GM12872 (cell line): Measurements from ENCODE around the gene CTNNA3.

ENCODE experiments used
- CTCF ChIP-seq: IDR thresholded peaks from 3 replicates; pipeline ENCODE4 v1.5.1; 2011; ENCODE audit warnings: low read depth, mild to moderate bottlenecking, low read length, moderate library complexity; ENCODE audit not compliant: insufficient read depth

Gene CTNNA3

GRCh38 chr10:66521506-66521905 is 1174.5 kb downstream of the CTNNA3 start:
- no peak for TF ChIP-seq CTCF

- TF ChIP-seq CTCF = no peak
These were observed 1176.4 kb downstream of the CTNNA3 start for GRCh38 chr10:66519616-66520015.

DNA sequence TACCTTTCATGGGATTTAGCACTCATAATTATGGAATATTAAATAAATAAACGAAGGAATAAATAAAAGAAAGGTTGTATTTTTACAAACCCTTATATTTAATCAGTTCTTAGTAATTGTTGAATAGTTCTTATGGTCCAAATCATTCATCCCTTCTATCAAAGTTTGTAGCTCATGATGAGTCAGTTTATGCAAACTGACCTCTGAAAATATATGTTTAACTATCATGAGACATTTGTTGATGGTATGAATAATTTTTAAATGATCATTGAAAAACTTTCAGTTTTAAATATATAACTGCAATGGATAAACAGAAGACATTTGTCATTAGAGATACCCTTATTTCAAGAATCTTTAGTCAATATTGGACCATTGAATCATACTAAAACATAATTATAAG is 1181.3 kb downstream of the CTNNA3 start:
- TF ChIP-seq CTCF = no peak

DNA sequence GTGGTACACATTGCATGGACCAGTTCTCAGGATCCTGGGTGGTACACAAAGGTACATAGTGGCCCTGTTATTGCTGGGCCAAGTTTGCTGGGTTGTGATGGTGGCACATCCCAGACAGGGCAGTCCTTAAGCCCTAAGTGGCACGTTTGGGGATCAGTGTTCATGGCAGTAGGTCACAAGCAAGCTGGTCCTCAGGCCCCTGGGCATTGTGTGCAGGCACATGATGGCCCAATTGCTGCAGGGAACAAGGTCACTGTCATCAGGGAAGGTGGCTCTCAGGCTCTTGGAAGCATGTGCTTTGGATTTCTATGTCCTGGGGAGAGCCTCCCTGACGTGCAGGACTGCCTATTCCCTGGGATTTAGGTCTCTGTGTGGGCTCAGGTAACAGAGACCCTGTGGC is 1182.5 kb downstream of the CTNNA3 start:
- TF ChIP-seq CTCF = no peak

DNA sequence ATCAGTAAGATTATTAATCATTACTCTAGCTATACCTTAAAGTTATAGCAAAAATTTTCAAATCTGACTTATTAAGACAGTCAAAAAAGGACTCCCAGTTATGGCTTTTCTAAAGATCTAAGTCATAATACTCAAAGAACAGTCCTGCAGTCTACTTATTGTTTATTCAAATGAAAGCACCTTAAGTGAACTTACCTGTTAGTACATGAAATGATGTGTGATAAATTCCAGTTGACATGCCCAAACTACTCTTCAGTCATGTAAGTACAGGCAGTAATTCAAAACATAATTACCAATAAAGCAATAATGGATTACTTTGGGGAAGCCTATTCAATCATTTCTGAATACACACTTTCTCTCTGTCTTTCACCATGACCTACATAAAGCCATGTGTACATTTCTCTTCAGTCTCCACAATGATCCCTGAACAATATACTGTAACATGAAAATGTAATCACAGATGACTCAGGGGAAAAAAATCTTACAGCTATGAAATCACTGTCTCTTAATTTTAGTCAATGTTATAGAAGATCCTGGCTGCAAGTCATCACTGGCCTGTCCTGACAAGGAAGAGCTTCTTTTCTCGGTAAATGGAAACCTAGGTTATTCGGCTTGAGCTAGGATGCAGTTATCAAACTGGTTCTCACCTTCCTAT is 1190.9 kb downstream of the CTNNA3 start:
- no peak for TF ChIP-seq CTCF

DNA sequence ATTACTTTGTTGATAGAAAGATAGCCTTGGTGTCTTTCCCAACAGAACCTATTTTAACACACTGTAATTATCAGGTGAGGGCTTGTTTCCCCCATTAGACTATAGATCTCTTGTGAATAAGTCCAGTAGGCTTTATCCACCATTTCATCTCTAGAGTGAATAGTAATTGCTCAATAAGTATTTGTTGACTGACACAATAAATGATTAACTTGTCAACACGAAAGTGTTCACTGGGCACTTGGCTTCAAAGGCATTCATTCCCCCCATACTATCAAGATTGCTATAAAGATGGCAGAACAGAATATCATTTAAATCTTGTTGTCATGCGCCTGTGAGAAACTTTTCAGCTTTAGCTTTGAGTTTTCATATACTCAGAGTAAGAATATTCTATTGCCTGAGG is 1194.6 kb downstream of the CTNNA3 start:
- TF ChIP-seq CTCF = no peak

DNA sequence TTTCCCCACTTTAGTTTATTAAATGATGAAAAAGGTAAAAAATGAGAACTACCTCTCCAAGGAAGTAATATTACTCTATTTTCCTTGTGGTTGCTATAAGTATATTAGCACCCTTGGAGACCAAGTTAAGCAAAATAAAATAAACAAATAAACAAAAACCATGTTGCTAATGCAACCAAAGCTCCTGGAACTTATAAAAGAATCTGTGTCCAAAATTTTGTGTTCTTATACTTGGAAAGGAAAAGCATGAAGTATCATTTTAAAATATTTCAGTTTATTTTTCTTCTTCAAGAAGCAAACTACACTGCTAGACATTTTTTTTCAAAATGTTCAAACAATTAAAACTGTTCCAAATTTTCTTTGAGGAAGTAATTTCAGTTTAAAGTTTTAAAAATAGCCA is 1212.0 kb downstream of the CTNNA3 start:
- TF ChIP-seq CTCF = no peak
